COR-L47 (cell line): ENCODE data around the gene MC5R.

Source experiments
- DNase-seq: peaks from one replicate; lab custom pipeline; 2025; lab: John Stamatoyannopoulos, UW

Gene MC5R

GRCh38 chr18:13823707-13824395 lies at the start of gene MC5R:
MC5R (plus strand) TSS chr18:13824149; CDS start chr18:13825766, 1,617 bp downstream.
- DNase-seq = peak; percentile 57

- no peak for DNase-seq
These were observed 48.9 kb upstream of the MC5R start for GRCh38 chr18:13775058-13775457.

GRCh38 chr18:13791181-13791580 lies 32.8 kb upstream of the MC5R start:
- DNase-seq = no peak

- no peak for DNase-seq
These were observed 30.1 kb upstream of the MC5R start for GRCh38 chr18:13793819-13794218.

GRCh38 chr18:13796515-13796914 lies 27.4 kb upstream of the MC5R start:
- no peak for DNase-seq

GRCh38 chr18:13797157-13797611 lies 26.8 kb upstream of the MC5R start:
- no peak for DNase-seq

GRCh38 chr18:13799396-13799795 lies 24.6 kb upstream of the MC5R start:
- no peak for DNase-seq

- peak; percentile 42 for DNase-seq
These were observed 23.3 kb upstream of the MC5R start for GRCh38 chr18:13800505-13801259.

- DNase-seq = no peak
These were observed 22.7 kb upstream of the MC5R start for GRCh38 chr18:13801260-13801601.

- no peak for DNase-seq
These were observed 19.6 kb upstream of the MC5R start for GRCh38 chr18:13804305-13804704.

GRCh38 chr18:13808294-13809042 lies 15.5 kb upstream of the MC5R start:
- DNase-seq = no peak

- no peak for DNase-seq
These were observed 14.9 kb upstream of the MC5R start for GRCh38 chr18:13809043-13809430.

GRCh38 chr18:13809531-13810255 lies 14.3 kb upstream of the MC5R start:
- DNase-seq = no peak

- DNase-seq = no peak
These were observed 12.9 kb upstream of the MC5R start for GRCh38 chr18:13810950-13811485.

- no peak for DNase-seq
These were observed 12.0 kb upstream of the MC5R start for GRCh38 chr18:13811993-13812392.

GRCh38 chr18:13813271-13813849 lies 10.6 kb upstream of the MC5R start:
- peak; percentile 59 for DNase-seq

- DNase-seq = no peak
These were observed 2.3 kb downstream of the MC5R start for GRCh38 chr18:13826209-13826608.

- no peak for DNase-seq
These were observed 8.0 kb downstream of the MC5R start for GRCh38 chr18:13831864-13832508.

- DNase-seq = no peak
These were observed 10.6 kb downstream of the MC5R start for GRCh38 chr18:13834496-13835015.

GRCh38 chr18:13835202-13835601 lies 11.3 kb downstream of the MC5R start:
- DNase-seq = no peak

GRCh38 chr18:13836559-13836958 lies 12.6 kb downstream of the MC5R start:
- DNase-seq = no peak
